ENCODE data around the gene PACSIN2.

Gene PACSIN2, protein sequence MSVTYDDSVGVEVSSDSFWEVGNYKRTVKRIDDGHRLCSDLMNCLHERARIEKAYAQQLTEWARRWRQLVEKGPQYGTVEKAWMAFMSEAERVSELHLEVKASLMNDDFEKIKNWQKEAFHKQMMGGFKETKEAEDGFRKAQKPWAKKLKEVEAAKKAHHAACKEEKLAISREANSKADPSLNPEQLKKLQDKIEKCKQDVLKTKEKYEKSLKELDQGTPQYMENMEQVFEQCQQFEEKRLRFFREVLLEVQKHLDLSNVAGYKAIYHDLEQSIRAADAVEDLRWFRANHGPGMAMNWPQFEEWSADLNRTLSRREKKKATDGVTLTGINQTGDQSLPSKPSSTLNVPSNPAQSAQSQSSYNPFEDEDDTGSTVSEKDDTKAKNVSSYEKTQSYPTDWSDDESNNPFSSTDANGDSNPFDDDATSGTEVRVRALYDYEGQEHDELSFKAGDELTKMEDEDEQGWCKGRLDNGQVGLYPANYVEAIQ

DNA sequence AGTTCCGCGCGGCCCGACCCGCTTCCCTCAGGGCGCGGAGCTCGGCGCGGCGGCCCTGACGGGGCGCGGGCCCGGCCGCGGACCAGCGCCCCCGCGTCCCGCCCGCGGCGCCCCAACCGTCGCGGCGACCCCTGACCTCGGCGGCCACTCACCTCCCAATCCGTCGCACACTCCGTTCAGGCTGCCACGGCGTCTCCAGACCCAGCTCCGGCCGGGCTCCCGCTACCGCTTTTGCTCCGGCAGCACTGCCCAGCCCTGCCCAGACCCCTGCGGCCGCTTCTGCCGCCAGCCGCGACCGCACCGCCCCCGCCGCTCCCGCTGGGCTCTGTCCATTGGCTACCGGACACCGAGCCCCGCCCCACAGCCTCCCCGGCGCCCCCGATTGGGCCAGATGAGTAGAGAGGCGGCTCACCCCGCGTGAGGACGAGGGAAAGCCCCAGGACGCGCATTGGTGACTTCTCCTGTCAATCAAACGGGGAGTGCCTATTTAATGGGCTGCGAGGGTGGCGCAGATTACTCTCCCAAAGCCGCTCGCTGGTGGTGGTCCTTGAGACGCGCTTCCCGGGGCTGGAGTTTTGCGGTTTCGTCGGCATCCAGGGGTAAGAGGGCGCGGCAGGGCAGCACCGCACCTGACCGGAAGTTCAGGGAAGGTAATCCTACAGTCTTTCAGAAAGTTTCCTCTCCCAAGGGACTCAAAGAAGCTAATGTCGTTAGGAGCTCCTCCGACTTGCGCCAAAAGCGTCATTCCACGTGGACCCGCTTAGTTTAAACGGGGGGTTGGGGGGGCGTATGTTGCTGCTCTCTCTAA is at the start of gene PACSIN2:
PACSIN2 (minus strand) TSS at position 281 of the 808 bp plus-strand sequence. CDS start 103,069 bp downstream, outside the sequence.
- TF ChIP-seq, protein P1, sequence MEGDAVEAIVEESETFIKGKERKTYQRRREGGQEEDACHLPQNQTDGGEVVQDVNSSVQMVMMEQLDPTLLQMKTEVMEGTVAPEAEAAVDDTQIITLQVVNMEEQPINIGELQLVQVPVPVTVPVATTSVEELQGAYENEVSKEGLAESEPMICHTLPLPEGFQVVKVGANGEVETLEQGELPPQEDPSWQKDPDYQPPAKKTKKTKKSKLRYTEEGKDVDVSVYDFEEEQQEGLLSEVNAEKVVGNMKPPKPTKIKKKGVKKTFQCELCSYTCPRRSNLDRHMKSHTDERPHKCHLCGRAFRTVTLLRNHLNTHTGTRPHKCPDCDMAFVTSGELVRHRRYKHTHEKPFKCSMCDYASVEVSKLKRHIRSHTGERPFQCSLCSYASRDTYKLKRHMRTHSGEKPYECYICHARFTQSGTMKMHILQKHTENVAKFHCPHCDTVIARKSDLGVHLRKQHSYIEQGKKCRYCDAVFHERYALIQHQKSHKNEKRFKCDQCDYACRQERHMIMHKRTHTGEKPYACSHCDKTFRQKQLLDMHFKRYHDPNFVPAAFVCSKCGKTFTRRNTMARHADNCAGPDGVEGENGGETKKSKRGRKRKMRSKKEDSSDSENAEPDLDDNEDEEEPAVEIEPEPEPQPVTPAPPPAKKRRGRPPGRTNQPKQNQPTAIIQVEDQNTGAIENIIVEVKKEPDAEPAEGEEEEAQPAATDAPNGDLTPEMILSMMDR (IDR thresholded peaks at IDR 0.05) = no peak
- Mint-ChIP-seq H3K4me1 (peaks cover 44% of the 10 kb centered on the region), H3K4me3 (peak within 1 kb of the TSS; percentile 98), H3K36me3 (ENCODE audit: low read depth) (peaks cover 6% of the 10 kb centered on the region), H3K27me3 (ENCODE audit: low read depth, poor library complexity) (peaks cover 19% of the 10 kb centered on the region), H3K9me3 (no peaks in the 10 kb centered on the region), H3K27ac (peak within 1 kb of the TSS; percentile 95)
- DNase-seq = peak; percentile 100

GRCh38 chr22:43060183-43060582 is 45.2 kb upstream of the PACSIN2 start:
- H3K36me3 Mint-ChIP-seq (ENCODE audit: low read depth) = peaks cover 49% of the 10 kb centered on the region
- H3K4me3 Mint-ChIP-seq = no peak overlapping the region
- peak overlapping the region; percentile 30 for H3K27ac Mint-ChIP-seq
- DNase-seq = peak; percentile 71
- no peaks in the 10 kb centered on the region for H3K4me1 Mint-ChIP-seq
- H3K9me3 Mint-ChIP-seq = no peaks in the 10 kb centered on the region
- no peaks in the 10 kb centered on the region for H3K27me3 Mint-ChIP-seq (ENCODE audit: low read depth, poor library complexity)
- TF ChIP-seq, protein P1 (IDR thresholded peaks at IDR 0.05) = peak; percentile 71

- Mint-ChIP-seq H3K4me1 (no peaks in the 10 kb centered on the region), H3K9me3 (no peaks in the 10 kb centered on the region), H3K27me3 (ENCODE audit: low read depth, poor library complexity) (no peaks in the 10 kb centered on the region), H3K36me3 (ENCODE audit: low read depth) (peaks cover 41% of the 10 kb centered on the region), H3K27ac (no peak overlapping the region), H3K4me3 (no peak overlapping the region)
- TF ChIP-seq, protein P1 (IDR thresholded peaks at IDR 0.05) = no peak
- DNase-seq = no peak
Observed at GRCh38 chr22:43057641-43058040, 42.7 kb upstream of the PACSIN2 start.

- H3K36me3 Mint-ChIP-seq (ENCODE audit: low read depth) = peaks cover 32% of the 10 kb centered on the region
- H3K4me1 Mint-ChIP-seq = no peaks in the 10 kb centered on the region
- no peaks in the 10 kb centered on the region for H3K27me3 Mint-ChIP-seq (ENCODE audit: low read depth, poor library complexity)
- H3K9me3 Mint-ChIP-seq = no peaks in the 10 kb centered on the region
- TF ChIP-seq, protein P1 (IDR thresholded peaks at IDR 0.05) = peak; percentile 35
- H3K27ac Mint-ChIP-seq = no peak overlapping the region
- no peak overlapping the region for H3K4me3 Mint-ChIP-seq
- DNase-seq = no peak
Observed at GRCh38 chr22:43053176-43053575, 38.2 kb upstream of the PACSIN2 start.

DNA sequence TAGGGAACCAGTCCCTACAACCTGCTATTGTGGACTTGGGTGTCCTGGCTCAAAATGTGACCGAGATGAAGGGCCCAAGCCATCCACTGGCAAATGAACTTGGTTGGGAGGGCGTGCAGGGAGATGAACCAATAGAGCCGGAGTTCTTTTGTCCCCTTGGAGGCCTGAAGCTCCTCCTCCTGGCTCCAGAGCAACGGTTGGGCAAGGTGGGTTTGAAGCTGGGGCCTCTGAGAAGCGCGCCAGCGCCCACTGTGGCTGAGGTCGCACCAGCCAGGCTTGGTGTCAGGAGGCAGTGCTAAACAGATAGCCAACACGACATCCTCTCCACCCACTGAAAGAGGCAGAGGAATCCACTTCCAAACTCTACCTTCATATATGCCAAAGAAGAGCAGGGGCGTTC is 36.0 kb upstream of the PACSIN2 start:
- Mint-ChIP-seq H3K27me3 (ENCODE audit: low read depth, poor library complexity) (no peaks in the 10 kb centered on the region), H3K9me3 (no peaks in the 10 kb centered on the region), H3K36me3 (ENCODE audit: low read depth) (peaks cover 34% of the 10 kb centered on the region), H3K4me1 (no peaks in the 10 kb centered on the region), H3K4me3 (no peak overlapping the region), H3K27ac (no peak overlapping the region)
- TF ChIP-seq, protein P1 (IDR thresholded peaks at IDR 0.05) = no peak
- DNase-seq = no peak

Data from nephron progenitor cell (in vitro differentiated cells).